Keratinocyte (primary cell): ENCODE results near the gene KCNG2. TPM values are rescaled to one million over a fixed set of nuclear protein-coding genes. Genes with fewer than 3 reads are reported as not detected.

Experiments used
- DNase-seq: peaks from one replicate; pipeline ENCODE4 v3.0.0-alpha.2; 2011; ENCODE audit warnings: low read depth, missing footprints, low spot score
- FAIRE-seq: peaks from 2 replicates; lab custom pipeline; 2011; peaks lifted over from hg19 to GRCh38; lab: Jason Lieb, UNC
- H2AFZ ChIP-seq: 2 replicates; pipeline ENCODE4 v1.6.0; 2012; ENCODE audit warnings: low read length, control low read depth, inconsistent platforms; ENCODE audit not compliant: control insufficient read depth
- H3K27ac ChIP-seq: 2 replicates; pipeline ENCODE4 v1.5.1; 2011; ENCODE audit warnings: low read length; ENCODE audit not compliant: control insufficient read depth, insufficient read depth
- H3K27me3 ChIP-seq: 3 replicates; pipeline ENCODE4 v1.6.0; 2011; ENCODE audit warnings: low read length; ENCODE audit not compliant: control insufficient read depth, insufficient read depth; ENCODE audit errors: extremely low read depth
- H3K36me3 ChIP-seq, 2 experiments: 2 replicates in 1 of 2; 3 replicates in 1 of 2; pipeline ENCODE4 v1.5.1; 2011; ENCODE audit warnings: low read length in 2 of 2, mild to moderate bottlenecking in 1 of 2; ENCODE audit not compliant: control insufficient read depth in 2 of 2, insufficient read depth in 2 of 2; ENCODE audit errors: extremely low read depth in 1 of 2
- H3K4me1 ChIP-seq: 3 replicates; pipeline ENCODE4 v1.5.1; 2011; ENCODE audit warnings: low read length; ENCODE audit not compliant: control insufficient read depth, insufficient read depth; ENCODE audit errors: extremely low read depth
- H3K4me2 ChIP-seq: 3 replicates; pipeline ENCODE4 v1.6.0; 2011; ENCODE audit warnings: low read depth, low read length; ENCODE audit not compliant: control insufficient read depth, insufficient read depth; ENCODE audit errors: extremely low read depth
- H3K4me3 ChIP-seq, 3 experiments: fragments of 200-600 bp in 1 of 3; sonication (generic) in 1 of 3; 2 replicates in 2 of 3; 3 replicates in 1 of 3; pipeline ENCODE4 v1.5.1; 2011 to 2016; ENCODE audit warnings: low read length in 3 of 3, mild to moderate bottlenecking in 3 of 3, control low read depth in 2 of 3, inconsistent platforms in 1 of 3, low read depth in 1 of 3, mixed read lengths in 1 of 3, mixed run types in 1 of 3, moderate library complexity in 1 of 3; ENCODE audit not compliant: control insufficient read depth in 2 of 3, insufficient read depth in 2 of 3; ENCODE audit errors: extremely low read depth in 1 of 3
- H3K79me2 ChIP-seq: 2 replicates; pipeline ENCODE4 v1.6.0; 2012; ENCODE audit warnings: low read length; ENCODE audit not compliant: control insufficient read depth, insufficient read depth
- H3K9ac ChIP-seq: 3 replicates; pipeline ENCODE4 v1.6.0; 2011; ENCODE audit warnings: low read length; ENCODE audit not compliant: control insufficient read depth, insufficient read depth; ENCODE audit errors: extremely low read depth
- H3K9me1 ChIP-seq: 3 replicates; pipeline ENCODE4 v1.6.0; 2011; ENCODE audit warnings: low read length; ENCODE audit not compliant: control insufficient read depth, insufficient read depth; ENCODE audit errors: extremely low read depth
- H3K9me3 ChIP-seq: 2 replicates; pipeline ENCODE4 v1.5.1; 2012; ENCODE audit warnings: low read depth, low read length; ENCODE audit not compliant: control insufficient read depth
- H4K20me1 ChIP-seq: 3 replicates; pipeline ENCODE4 v1.6.0; 2011; ENCODE audit warnings: low read length; ENCODE audit not compliant: control insufficient read depth, insufficient read depth; ENCODE audit errors: extremely low read depth
- CTCF ChIP-seq, 3 experiments: IDR thresholded peaks in 1 of 3; conservative IDR thresholded peaks in 1 of 3; optimal IDR thresholded peaks in 1 of 3; 2 replicates in 2 of 3; 3 replicates in 1 of 3; pipeline versions ENCODE3 to v1.5.1; 2011; ENCODE audit warnings: low read length in 3 of 3, mild to moderate bottlenecking in 3 of 3, moderate library complexity in 2 of 3, control low read depth in 1 of 3, inconsistent platforms in 1 of 3; ENCODE audit not compliant: insufficient read depth in 2 of 3; ENCODE audit errors: extremely low read depth in 1 of 3
- EZH2 ChIP-seq: IDR thresholded peaks from one replicate; pipeline ENCODE4 v1.6.1; 2012; ENCODE audit warnings: inconsistent platforms, mild to moderate bottlenecking, low read length, moderate library complexity
- dilution Hi-C: fragments of 300-500 bp; cut with MboI; formaldehyde crosslinking; loops from one replicate; pipeline ENCODE4 v1.7.0; 2020; ENCODE audit warnings: low sequenced_read_pairs; ENCODE audit not compliant: extremely low pct_ligation_motif_present
- polyA plus RNA-seq, 5 experiments: library from polyadenylated mRNA; depleted of rRNA in 3 of 5; stranded (reverse) in 3 of 5; stranded (forward) in 1 of 5; unstranded in 1 of 5; fragments of >200 nt; gene quantifications; 1 replicate in 1 of 5; 2 replicates in 3 of 5; 3 replicates in 1 of 5; pipeline versions ENCODE4 v1.2.1 to v1.2.3, GENCODE V29; 2011 to 2012; ENCODE audit warnings: missing spikeins in 2 of 5, low read depth in 1 of 5, low replicate concordance in 1 of 5

Gene KCNG2
- polyA plus RNA-seq, 1 donor (not counting 4 experiments of a cell fraction or from before 2014, with no cell fraction given), result not detected

- Histone ChIP-seq H2AFZ (no peak overlapping the region), H3K79me2 (peaks cover 48% of the 10 kb centered on the region), H3K4me3 (no peak overlapping the region), H3K4me2 (no peak overlapping the region), H3K9ac (no peak overlapping the region), H3K4me1 (no peaks in the 10 kb centered on the region), H4K20me1 (no peaks in the 10 kb centered on the region), H3K9me1 (no peaks in the 10 kb centered on the region), H3K27me3 (no peaks in the 10 kb centered on the region), H3K9me3 (peaks cover 6% of the 10 kb centered on the region), H3K36me3 (peaks cover 20% of the 10 kb centered on the region in 2 experiments), H3K27ac (no peak overlapping the region)
- no peak for TF ChIP-seq CTCF (optimal IDR thresholded peaks at IDR 0.05 in 1 of 3, IDR thresholded peaks at IDR 0.05 in 1 of 3, conservative IDR thresholded peaks at IDR 0.05 in 1 of 3; ENCODE audit: extremely low read depth in 1 of 3, insufficient read depth in 2 of 3, low read length in 3 of 3)
- no peak for TF ChIP-seq EZH2
- FAIRE-seq (no peak), DNase-seq (no peak)
- dilution Hi-C loops, result no loop called here
These were observed 127.3 kb downstream of the KCNG2 start for GRCh38 chr18:79924814-79925731.

- Histone ChIP-seq H3K9me1 (no peaks in the 10 kb centered on the region), H4K20me1 (no peaks in the 10 kb centered on the region), H3K79me2 (peaks cover 50% of the 10 kb centered on the region), H3K9ac (no peak overlapping the region), H3K27me3 (no peaks in the 10 kb centered on the region), H3K36me3 (peaks cover 20% of the 10 kb centered on the region in 2 experiments), H3K4me3 (no peak overlapping the region), H3K9me3 (peaks cover 6% of the 10 kb centered on the region), H3K4me2 (no peak overlapping the region), H3K27ac (no peak overlapping the region), H2AFZ (no peak overlapping the region), H3K4me1 (no peaks in the 10 kb centered on the region)
- dilution Hi-C loops, result no loop called here
- no peak for FAIRE-seq
- TF ChIP-seq EZH2, result no peak
- no peak for TF ChIP-seq CTCF (optimal IDR thresholded peaks at IDR 0.05 in 1 of 3, IDR thresholded peaks at IDR 0.05 in 1 of 3, conservative IDR thresholded peaks at IDR 0.05 in 1 of 3; ENCODE audit: extremely low read depth in 1 of 3, insufficient read depth in 2 of 3, low read length in 3 of 3)
- DNase-seq, result no peak
These were observed 128.6 kb downstream of the KCNG2 start for GRCh38 chr18:79926306-79926705.
